NOMO-1 treated with dmso at 0.1 percent for 144 hours (cell line): ENCODE measurements around the gene KISS1.
A peak's percentile ranks its signal among the peaks of the same experiment; 100 is the strongest.
"Not testable (repeated sequence)": the region's sequence is repeated elsewhere in the genome, so short reads cannot be mapped to it uniquely, and the experiment has no call there.

Experiments
- DNase-seq: peaks from one replicate; lab custom pipeline; 2025; ENCODE audit not compliant: unreplicated experiment; lab: John Stamatoyannopoulos, UW

Gene KISS1, protein sequence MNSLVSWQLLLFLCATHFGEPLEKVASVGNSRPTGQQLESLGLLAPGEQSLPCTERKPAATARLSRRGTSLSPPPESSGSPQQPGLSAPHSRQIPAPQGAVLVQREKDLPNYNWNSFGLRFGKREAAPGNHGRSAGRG

DNA sequence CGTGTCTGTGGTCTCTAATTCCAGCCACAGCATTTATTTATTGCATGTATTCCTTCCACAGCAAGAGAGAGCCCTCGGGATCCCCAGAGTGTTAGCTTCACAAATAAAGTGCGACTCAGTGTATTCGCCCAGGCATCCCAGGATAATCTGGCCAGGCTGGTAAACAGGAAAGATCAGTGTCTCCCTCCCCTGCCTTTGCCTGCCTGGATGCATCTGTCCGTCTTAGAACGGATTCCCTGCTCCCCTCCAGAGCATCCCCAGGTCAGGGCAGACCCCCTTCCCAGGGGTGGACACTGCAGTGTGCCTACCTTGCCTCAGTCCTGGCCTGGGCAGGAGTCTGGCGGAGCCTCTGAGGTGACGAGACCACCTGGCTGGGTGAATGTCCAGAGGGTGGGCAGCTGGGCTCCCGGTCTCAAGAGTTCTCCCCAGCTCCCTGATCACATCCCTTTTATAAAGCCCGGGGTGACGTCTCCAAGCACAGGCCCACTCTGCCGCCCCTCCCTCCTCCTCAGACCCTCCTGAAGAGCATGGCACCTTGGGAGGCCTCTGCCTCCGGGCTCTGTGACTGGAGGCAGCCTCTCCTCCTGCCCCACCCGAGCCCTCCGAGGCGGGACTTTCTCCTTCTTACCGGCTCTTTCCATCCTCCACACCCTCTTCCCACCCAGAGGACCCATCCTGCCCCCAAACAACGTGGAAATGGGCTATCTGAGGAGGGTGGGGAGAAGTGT, at the start of gene KISS1:
Gene KISS1, minus strand, starts transcription at position 424 of the 728 bp plus-strand sequence. CDS start 3,615 bp downstream, outside the sequence.
- DNase-seq, result no peak

DNA sequence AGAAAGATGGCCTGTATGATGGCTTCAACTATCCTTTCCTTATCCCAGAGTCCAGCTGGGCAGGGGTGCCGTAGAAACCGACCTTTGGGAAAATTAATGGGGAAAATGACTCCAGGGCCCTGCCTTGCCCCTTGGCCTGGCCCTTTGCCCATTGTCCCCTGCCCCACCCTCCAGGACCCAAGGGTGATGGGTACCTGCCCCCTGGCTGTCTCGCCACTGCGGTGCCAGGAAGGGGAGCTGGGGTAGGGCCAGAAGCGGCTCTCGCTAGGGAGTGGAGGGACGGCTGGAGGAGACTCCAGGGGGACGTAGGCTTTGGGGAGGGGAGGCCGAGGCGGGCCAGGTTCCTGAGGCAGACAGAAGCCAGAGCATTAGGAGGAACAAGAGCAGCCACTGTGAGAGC, 46.6 kb upstream of the KISS1 start:
- DNase-seq, result no peak

DNA sequence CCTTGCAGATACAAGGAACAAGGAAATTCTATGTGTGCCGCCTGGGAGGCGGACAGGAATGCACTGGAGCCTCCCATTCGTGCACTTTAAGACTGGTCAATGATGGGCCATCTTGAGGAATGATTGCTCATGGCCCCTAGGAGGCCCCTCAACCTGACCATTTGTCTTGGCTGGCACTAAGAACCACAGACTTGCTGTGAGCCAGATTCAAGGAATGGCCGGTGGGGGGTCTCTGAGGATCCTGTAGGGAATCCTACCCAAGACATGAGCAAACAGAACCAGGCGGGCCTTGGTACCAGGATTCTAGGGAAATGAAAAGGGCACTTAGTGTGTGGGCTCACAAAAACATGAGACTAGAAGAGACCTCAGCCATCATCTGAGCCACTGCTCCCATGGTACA, 45.6 kb upstream of the KISS1 start:
- DNase-seq, result no peak

DNA sequence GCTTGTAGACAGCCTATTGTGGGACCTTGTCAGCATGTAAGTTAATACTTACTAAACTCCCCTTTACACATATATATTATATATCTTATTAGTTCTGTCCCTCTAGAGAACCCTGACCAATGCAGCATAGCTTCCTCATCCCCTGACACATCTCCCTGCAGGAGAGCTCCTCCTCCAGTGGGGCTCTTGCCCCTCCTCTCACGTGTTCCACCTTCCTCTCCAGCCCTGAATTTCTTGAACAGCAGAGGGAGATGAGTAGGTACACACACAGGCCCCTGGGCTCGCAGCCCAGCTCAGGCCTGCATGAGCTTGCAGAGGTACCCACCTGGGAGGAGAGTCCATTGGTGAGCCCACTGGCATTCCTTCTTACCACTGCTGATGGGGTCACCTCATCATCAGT, 44.8 kb upstream of the KISS1 start:
- peak; percentile 12 for DNase-seq

DNA sequence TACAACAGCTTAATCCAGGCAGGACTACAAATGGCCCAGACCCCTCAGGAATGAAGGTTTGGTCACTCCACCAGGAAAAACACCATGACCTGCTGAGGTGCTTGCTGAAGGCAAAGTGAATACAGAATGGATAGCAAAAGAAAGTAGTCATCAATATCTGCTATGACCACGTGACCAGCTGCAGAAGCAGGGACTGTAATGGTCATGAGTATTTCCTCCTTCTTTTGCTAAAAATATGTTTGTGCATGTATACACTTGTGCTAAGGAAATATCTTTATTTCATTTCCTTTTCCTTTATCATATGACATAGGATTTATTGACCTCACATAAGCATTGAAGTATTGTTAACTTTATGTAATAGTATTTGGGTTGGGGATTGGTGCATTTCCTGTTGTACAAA, 43.9 kb upstream of the KISS1 start:
- no peak for DNase-seq

DNA sequence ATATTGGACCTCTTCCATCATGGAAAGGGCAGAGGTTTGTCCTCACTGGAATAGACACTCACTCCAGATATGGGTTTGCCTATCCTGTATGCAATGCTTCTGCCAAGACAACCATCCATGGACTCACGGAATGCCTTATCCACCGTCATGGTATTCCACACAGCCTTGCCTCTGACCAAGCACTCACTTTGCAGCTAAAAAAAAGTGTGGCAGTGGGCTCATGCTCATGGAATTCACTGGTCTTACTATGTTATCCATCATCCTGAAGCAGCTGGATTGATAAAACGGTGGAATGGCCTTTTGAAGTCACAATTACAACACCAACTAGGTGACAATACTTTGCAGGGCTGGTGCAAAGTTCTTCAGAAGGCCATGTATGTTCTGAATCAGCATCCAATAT, 43.1 kb upstream of the KISS1 start:
- DNase-seq, result not testable (repeated sequence)

DNA sequence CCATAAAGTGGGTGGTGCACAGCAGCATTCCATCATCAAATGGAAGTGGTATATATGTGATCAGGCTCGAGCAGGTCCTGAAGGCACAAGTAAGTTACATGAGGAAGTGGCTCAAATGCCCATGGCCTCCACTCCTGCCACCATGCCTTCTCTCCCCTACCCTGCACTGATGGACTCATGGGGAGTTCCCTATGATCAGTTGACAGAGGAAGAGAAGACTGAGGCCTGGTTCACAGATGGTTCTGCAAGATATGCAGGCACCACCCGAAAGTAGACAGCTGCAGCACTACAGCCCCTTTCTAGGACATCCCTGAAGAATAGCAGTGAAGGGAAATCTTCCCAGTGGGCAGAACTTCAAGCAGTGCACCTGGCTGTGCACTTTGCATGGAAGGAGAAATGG, 42.2 kb upstream of the KISS1 start:
- not testable (repeated sequence) for DNase-seq

DNA sequence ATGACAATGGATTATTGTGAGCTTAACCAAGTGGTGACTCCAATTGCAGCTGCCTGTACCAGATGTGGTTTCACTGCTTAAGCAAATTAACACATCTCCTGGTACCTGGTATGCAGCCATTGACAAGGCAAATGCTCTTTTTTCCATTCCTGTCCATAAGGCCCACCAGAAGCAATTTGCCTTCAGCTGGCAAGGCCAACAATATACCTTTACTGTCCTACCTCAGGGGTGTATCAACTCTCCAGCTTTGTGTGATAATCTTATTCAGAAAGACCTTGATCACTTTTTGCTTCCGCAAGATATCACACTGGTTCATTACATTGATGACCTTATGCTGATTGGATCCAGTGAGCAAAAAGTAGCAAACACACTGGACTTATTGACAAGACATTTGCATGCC, 41.2 kb upstream of the KISS1 start:
- DNase-seq, result not testable (repeated sequence)

DNA sequence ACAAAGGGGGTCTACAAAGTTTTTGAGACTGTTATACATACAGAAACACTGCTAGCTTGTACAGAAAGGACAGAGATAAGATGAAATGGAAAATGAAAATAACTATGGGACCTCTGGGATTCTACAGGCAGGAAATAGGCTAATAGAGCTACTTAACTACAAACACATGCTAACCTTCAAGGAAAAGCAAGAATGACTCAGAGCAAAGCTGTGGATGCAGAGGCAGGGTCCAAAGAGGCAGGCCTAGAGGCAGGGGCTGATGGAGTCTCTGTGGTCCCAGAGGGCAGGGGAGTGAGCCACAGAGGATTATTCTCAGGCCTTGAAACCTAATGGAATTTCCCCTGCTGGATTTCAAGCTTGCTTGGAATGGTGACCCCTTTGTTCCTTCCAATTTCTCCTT, 36.2 kb upstream of the KISS1 start:
- DNase-seq, result no peak

DNA sequence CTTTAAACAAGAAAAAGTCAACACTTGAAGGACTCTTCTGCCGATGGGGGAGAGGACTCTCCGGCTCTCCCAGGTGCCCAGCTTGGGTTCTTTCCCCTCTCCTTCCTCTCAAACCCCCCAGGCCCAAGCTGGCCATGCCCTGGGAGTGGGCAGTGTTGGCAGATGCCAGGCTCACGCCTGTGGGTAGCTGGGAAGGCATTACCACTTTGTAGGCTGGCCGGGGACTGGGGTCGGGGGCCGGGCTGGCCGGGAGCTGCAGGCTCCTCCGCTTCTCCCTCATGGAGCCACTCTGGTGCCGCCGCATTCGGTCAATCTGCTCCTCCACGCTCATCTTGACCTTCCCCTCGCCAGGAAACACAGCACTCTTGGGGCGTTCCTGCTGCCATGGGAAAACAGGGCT, 33.9 kb upstream of the KISS1 start:
- DNase-seq, result no peak

DNA sequence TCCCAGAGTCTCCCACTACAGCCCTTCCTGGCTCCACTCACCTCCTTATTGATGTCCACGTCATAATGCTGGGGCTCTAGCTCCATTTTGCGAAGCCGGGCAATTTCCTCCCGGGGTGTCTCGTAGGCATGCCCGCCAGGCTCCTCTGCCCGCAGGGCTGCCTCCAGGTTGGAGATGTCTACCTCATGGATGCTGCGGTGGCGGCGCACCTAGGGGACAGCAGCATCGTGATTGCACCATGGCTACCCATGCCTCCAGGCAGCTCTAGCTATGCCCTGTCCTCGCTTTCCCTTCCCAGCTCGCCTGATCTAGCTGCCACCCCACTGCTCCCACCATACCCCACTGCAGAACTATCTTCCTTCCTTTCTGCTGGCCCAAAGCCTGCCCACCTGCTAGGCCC, 32.6 kb upstream of the KISS1 start:
- no peak for DNase-seq

DNA sequence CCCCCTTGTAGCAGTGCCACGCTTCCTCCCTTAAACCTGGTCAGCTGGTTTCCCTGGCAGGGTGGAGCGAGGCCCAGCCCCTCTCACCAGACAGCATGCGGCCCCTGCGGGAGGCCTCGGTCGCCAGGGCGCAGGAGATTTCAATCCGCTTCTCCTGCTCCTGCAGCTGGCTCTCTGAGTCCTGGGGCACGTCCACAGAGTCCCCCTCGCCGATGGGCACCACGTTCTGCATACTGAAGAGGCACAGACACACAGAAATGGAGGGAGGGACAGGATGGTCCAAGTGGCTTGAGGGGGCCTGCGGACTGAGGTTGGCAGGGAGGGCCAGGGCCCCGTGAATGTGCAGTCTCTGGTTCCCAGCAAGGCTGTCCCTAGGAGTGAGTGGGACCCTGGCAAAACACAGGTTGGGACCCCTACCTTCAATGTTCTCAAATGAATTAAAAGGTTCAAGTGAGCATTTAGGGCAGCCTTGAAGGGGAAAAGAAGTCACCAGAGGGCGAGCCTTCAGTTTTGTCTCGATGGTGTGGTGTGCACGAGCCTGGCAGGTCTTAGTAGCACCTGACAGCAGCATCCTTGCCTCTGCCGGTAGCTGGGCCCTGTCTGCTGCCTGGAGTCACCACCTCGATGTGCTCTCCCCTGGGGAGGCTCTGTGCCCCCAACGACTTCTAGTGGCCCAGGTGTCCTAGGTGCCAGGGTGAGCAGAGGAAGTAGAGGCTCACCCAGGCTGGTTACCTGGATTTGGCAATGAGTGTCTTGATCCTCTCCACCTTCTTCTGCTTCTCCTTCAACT, 31.9 kb upstream of the KISS1 start:
- DNase-seq, result no peak

DNA sequence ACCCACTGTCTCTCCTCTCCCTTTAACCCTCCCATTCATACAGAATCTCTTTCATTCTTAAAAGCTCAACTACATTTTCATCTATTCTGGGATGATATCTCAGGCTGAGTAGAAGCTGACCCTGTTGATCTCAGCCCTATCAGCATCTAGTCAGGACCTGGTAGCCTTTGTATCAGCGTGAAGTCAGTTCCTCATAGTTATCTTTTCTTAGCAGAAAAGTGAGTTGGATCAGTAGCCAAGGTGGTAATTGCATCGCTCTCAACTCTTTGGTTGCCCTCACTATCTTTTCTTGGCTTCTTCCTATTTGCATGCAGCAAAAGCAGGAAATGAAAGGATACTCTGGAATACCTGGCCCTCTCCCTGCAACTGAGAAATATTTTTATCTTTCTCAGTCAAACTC, 31.1 kb upstream of the KISS1 start:
- DNase-seq, result no peak

DNA sequence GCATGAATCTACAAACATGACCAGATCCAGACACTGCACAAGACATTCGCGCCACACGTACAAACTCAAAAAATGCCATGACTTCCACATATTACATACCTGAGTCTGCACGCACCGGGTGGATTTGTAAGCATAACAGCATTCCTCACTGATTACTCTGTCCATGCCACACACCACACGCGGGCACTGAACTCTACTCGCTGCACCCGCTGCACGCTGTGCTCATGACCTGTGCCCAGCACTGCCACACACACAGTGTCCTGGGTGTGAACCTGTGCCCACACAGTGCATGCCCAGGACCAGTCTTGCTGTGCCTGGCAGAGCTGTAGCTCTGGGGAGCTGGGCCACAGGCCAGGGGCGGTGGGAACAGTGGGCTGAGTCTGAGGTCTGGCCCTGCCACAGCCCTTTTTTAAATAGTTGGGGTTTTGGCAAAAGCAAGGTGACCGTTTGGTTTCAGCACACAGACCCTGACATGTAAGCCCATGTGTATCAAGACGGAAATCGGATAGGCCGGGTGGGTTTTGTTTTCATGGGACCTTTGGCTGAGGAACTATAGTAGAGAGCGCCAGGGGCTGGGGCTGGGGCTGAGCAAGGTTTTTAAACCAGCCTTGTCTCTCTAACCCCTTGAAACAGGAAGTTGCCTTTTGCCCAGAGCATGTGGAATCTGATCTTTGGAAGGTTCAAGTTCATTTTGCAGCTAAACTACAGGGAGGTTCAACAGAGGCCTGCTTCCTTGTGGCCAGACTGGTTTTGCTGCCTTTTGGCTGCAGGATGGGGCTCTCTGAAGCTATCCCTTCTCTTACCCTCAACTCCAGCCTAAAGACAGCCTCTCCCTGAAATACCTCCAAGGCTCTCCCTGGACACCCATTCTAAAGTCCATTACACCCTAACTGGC, 29.8 kb upstream of the KISS1 start:
- peak; percentile 37 for DNase-seq

DNA sequence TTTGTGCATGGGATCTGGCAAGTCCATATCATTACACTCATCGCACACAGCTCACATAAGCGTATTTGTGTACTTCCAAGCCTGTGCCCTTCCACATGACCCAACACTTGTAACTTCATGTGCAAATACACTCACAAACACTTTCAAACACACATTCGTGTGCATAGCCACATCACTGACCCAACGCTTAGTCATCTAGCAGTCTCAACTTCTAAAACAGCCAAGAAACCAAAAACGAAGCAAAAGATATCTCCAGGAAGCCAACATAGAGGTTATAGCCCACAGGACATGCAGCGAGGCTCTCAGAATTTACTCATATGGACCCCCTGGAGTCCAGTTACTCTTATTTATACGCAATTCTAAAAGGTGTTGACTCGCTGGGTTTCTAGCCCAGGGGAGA, 28.4 kb upstream of the KISS1 start:
- DNase-seq, result no peak

DNA sequence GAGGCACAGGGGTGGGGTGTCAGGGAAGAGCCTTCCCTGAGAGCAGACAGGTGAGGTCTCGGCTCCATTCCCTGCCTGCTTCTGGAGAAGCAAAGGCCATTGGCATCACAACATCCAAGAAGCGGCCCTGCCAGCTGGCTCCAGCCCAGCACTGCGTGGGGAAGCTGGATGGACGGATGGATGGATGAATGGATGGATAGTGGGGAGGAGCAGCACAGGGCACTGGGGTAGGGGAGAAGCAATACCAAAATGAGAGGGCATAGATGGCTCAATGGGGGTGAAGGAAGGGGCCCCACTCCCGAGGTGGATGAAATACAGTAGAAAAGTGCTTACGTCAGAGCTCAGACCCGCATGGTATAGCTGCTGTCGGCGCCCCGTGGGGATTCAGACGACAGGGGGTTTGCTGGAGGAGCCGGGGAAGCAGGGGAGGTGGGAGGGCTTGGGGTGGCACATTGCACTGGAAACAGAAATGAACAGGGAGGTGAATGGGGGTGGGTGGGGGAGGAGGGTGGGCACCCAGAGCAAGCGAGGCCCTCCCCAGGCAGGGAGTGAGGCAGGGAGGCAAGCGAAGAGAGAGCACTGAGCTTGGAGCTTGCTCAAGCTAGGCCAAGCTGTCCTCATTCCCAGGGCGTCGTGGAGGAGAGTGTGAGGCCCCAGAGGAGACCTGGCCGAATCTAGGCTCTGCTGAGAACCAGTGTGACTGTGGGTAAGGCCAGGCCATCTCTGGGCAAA, 27.0 kb upstream of the KISS1 start:
- DNase-seq, result no peak

DNA sequence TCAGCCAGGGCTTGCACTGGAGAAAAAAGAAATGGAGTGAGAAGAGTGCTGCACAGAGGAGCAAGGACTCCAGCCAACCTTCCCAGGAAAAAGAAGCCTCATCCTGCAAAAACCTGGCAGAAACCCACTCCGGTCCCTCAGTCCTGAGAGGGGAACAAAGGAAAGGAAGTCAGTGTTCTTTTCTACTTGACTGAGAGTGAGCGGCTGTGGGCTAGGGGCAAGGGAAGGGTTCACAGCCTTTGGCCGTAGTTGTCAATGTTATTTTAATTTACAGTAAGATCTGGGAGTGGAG, 26.4 kb upstream of the KISS1 start:
- no peak for DNase-seq

DNA sequence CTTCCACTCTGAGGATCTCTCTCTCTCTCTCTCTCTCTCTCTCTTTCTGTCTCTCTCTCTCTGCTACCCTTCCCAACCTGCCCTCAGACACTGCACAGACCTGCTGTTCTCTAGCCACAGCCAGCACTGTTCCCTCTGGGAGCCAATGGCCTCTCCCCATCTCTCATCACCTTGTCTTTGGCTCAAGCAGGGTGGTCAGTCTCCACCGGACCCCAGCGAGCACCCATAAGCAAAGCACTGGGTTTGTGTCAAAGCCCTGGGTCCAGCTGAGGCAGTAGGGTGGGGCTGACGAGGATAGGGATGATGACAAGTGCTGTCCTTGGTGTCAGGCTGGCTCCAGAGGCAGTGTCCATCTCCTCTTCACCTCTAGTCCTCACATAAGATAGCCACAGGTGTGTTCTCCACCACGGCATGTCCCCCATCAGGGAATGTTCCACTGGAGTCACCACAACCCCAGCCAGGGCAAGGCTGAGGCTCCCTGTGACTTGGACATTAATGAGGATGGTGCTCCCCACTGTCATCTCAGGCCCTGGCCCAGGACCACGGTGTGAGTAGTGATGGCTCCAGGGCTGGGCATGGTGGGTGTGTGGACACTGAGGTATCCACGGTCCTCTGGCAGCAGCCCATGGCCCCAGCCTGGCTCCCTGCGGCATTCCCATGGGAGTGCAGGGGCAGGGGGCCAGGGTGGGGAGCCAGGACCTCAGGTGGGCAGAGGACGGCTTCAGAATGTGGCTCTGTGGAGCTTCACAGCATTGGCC, 25.9 kb upstream of the KISS1 start:
- DNase-seq, result no peak

DNA sequence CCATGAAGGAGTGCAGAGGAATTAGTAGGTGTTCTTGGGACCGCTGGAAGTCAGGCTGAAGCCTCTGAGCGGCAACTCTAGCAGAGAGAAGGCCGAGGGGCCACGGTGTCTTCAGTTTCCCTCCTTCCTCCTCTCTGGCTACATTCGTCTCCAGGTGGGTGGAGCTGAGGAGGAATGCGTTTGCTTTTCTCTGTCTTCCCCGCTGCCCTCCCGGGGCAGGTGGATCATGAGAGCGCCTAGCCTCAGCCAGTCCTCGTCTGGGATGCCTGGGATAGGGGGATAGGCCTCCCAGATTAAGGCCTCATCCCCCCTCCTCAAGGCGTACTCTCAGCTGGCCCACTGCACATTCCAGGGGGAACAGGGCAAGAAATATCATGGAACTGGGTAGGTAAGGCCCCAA, 25.0 kb upstream of the KISS1 start:
- DNase-seq, result no peak

DNA sequence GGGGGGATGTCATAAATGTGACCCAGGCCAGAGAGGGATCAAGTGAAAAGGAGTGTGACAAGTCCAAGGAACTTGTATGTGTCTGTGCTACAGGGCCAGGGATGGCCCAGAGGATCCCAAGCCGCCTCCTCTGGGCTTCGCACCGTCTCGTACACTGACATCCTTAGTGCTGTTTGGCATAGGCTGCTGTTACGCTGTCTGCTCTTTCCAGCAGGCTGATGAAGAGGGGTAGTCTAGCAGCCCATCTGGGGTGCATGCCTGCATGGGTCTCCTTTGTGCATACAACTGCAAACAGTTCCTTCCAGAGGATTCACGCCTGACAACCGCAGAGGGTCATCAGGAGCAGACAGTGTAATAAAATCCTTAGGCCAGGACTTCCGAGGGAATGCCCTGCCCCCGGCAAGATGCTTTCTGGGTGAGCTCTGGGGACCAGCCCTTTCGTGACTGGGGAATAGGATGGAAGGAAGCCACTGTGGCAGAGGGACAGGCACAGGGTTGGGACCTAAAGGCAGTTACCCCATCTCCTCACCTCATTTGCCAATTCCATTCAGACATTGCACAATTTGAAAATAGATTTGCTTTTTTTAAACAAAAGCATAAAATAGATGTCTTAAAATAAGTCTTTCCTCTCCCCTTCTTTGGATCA, 23.8 kb upstream of the KISS1 start:
- DNase-seq, result no peak
